GM13977 (cell line): ENCODE results near the gene GNAS.

Source experiments
- DNase-seq: peaks from one replicate; pipeline ENCODE4 v3.0.0; 2012; ENCODE audit warnings: low spot score
- in situ Hi-C: fragments of 300-500 bp; cut with MboI; formaldehyde crosslinking; loops from one replicate; pipeline ENCODE4 v1.12.0; 2022; ENCODE audit warnings: low sequenced_read_pairs, low pct_unique_long_range_greater_than_20kb, mixed read lengths, inconsistent platforms; ENCODE audit not compliant: unreplicated experiment
- TF ChIP-seq, protein P1 (sequence below): IDR thresholded peaks from 2 replicates; pipeline ENCODE4 v1.5.1; 2012; ENCODE audit warnings: mild to moderate bottlenecking, control low read depth; ENCODE audit not compliant: insufficient read depth; ENCODE audit errors: extremely low read depth, missing control alignments

GNAS gene

DNA sequence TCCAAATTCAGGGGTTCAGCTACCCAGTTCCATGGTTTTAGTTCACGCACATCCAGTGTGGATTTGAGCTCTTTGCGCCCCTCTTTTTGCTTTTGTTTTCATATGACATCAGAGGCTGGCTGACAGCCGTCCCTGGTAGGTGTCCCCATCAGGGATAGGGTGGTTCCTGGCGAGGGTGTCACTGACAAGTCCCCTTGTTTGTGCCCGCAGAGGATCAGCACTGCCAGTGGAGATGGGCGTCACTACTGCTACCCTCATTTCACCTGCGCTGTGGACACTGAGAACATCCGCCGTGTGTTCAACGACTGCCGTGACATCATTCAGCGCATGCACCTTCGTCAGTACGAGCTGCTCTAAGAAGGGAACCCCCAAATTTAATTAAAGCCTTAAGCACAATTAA lies 58.0 kb downstream of the GNAS start:
- in situ Hi-C loops = loop anchor here (10.0 kb wide), 1 partner anchor 64 kb away; no protein-coding TSS in a partner anchor
- TF ChIP-seq, protein P1, sequence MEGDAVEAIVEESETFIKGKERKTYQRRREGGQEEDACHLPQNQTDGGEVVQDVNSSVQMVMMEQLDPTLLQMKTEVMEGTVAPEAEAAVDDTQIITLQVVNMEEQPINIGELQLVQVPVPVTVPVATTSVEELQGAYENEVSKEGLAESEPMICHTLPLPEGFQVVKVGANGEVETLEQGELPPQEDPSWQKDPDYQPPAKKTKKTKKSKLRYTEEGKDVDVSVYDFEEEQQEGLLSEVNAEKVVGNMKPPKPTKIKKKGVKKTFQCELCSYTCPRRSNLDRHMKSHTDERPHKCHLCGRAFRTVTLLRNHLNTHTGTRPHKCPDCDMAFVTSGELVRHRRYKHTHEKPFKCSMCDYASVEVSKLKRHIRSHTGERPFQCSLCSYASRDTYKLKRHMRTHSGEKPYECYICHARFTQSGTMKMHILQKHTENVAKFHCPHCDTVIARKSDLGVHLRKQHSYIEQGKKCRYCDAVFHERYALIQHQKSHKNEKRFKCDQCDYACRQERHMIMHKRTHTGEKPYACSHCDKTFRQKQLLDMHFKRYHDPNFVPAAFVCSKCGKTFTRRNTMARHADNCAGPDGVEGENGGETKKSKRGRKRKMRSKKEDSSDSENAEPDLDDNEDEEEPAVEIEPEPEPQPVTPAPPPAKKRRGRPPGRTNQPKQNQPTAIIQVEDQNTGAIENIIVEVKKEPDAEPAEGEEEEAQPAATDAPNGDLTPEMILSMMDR = no peak
- no peak for DNase-seq

DNA sequence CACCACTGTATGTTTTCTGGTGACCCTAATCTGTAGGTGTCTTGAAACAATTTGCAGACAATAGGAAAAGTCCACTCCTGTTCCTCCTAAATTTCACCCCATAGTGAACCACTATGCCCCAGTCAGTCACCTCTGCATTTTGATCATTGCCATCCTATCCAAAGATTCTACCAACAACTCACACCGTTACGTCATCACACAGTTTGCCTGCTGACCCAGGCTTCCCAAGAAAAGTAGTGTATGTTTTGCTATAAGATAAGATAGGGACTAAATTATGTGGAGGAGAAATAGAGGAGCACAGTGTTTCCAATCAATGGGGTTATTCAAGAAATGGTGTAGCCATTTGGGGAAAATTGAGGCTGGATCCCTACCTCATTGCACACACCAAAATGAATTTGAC lies 58.8 kb downstream of the GNAS start:
- no peak for DNase-seq
- TF ChIP-seq, protein P1 = no peak
- in situ Hi-C loops = loop anchor here (10.0 kb wide), 1 partner anchor 63 kb away; no protein-coding TSS in a partner anchor

DNA sequence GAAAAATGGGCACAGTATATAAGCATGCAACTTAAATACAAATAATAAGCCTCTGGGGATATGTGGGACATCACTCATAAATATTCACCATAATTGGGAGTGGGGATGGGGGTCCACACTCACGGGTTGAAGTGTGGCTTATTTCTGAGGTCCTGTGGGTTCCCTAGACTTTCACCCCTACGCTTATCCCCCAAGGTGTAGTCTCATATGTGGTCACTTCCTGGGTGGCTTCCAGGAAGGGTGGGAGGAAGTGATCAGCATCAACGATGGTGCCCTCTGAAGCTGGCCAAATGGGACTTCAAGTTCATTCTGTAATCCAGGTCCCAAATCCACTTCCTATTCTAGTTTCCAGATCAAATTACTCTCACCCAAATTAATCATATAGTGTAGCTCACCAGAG lies 59.5 kb downstream of the GNAS start:
- in situ Hi-C loops = loop anchor here (10.0 kb wide), 1 partner anchor 63 kb away; no protein-coding TSS in a partner anchor
- no peak for DNase-seq
- TF ChIP-seq, protein P1 = no peak

DNA sequence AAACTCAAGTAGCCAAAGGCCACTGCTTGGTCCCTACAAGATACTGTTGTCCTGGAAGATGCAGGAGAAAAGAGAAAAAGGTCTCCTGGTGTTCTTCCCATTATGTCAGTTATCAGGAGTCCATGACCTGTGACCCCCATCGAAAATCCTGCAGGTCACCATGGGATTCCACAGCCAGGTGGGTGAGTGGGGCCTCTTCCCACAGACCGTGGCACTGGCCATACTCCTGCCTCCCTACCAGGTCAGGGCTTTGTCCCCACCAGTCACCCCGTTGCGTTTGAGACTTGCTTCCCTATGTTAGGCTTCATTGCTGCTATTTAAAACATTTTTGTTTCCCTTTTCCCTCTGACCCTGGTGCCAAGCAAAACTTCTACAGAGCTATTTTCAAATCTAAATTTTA lies 60.6 kb downstream of the GNAS start:
- DNase-seq = no peak
- in situ Hi-C loops = loop anchor here (10.0 kb wide), 1 partner anchor 62 kb away; no protein-coding TSS in a partner anchor
- TF ChIP-seq, protein P1 = no peak

DNA sequence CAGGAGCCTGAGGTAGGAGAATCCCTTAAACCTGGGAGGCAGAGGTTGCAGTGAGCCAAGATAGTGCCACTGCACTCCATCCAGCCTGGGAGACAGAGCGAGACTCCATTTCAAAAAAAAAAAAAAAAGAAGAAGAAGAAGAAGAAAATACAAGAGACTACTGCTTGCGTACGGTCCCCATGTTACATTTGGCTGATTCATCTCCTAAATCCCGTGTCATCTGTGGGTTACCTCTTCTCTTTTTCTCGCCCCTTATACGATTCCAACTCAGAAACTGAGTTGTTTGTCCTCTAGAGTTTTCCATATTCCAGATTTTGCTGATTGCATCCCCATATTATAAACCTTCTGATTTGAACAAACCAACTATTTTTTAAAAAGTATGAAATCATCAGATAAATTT lies 66.1 kb downstream of the GNAS start:
- DNase-seq = no peak
- in situ Hi-C loops = loop anchor here (10.0 kb wide), 1 partner anchor 56 kb away; no protein-coding TSS in a partner anchor
- TF ChIP-seq, protein P1 = no peak

DNA sequence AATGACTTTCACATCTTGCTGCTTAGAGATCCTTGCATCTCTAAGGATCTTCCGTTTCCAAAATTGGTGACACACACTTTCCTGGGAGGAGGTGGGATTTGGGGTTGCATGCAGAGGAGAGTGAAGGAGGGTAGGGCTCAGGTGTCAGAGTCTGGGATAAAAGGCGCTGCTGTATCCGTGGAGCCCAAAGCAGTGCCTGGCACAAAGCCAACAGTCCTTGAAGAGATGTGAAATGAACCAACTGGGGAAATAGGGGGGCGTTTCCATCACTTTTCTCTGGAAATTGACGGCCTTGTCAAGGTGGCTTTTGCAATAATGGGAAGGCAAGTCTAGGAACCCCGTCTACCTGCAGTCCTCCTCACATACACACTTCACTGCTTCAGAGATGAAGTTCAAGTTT lies 69.0 kb downstream of the GNAS start:
- DNase-seq = no peak
- in situ Hi-C loops = no loop called here
- TF ChIP-seq, protein P1 = no peak

DNA sequence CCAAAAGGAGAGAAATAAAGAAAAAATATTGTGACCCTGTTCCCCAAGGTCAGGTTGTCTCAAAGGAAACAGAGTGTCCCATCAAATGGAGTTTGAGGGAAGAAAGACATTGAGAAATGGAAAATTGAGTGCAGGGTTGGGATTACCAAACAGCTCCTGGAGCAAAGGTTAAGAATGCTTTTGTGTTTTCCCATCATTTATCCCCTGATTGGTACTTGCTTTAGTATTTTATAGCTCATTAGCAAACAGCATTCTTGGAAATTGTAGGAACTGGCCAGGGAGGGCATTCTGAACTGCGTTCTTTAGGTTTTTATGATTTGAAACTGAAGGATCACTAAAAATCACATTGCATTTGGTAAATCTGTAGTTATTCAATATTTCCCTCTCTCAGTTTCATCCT lies 69.5 kb downstream of the GNAS start:
- TF ChIP-seq, protein P1 = no peak
- DNase-seq = no peak
- in situ Hi-C loops = no loop called here
